HCT116 (cell line): ENCODE results near the gene PNLIPRP3. TPM values are rescaled to one million over a fixed set of nuclear protein-coding genes. Genes with fewer than 3 reads are reported as not detected.

Source experiments
- ATAC-seq: fragments of 200-7000 bp; cut with Tn5 transposase; 2 replicates; pipeline ENCODE4 v1.9.1; 2020; ENCODE audit warnings: mild to moderate bottlenecking, moderate library complexity
- BruUV-seq: library from RNA; stranded (reverse); fragments of 400-500 nt; replicated peaks from 2 replicates; lab custom pipeline; 2021; lab: Mats Ljungman, UMichigan
- CTCF ChIA-PET: fragments of 300-600 bp; sonication (Branson Sonifier 250); formaldehyde crosslinking; loops from one replicate; lab custom pipeline; 2021; ENCODE audit warnings: antibody characterized with exemption; lab: Charles Lee
- POLR2A ChIA-PET: fragments of 300-600, 350-600 bp; sonication (Branson Sonifier 250); formaldehyde crosslinking; loops from one replicate; lab custom pipeline; 2021; ENCODE audit warnings: antibody characterized with exemption; lab: Charles Lee
- RAD21 ChIA-PET, 2 experiments: fragments of 300-600 bp; sonication (Branson Sonifier 250); formaldehyde crosslinking; loops; one replicate each; lab custom pipeline; 2023; ENCODE audit warnings: low total read pairs in 2 of 2; ENCODE audit not compliant: uncharacterized antibody in 2 of 2, unreplicated experiment in 2 of 2, low non-redundant PET in 1 of 2; lab: Charles Lee
- DNase-seq: peaks from one replicate; pipeline ENCODE4 v3.0.0-alpha.2; 2010; ENCODE audit warnings: low read depth, low spot score
- H2AFZ ChIP-seq: fragments of 200-600 bp; shearing (Covaris generic), sonication (generic); 2 replicates; pipeline ENCODE4 v1.6.1; 2017; ENCODE audit warnings: low read depth, mixed run types, mixed read lengths, antibody characterized with exemption, low read length; ENCODE audit not compliant: poor library complexity, severe bottlenecking
- H3K27ac ChIP-seq: 2 replicates; pipeline ENCODE4 v1.5.1; 2012; ENCODE audit warnings: low read depth, low read length
- H3K27me3 ChIP-seq: fragments of 200-600 bp; sonication (generic); 2 replicates; pipeline ENCODE4 v1.6.1; 2016; ENCODE audit warnings: mixed run types, low read length, mixed read lengths; ENCODE audit not compliant: insufficient read depth
- H3K36me3 ChIP-seq, 2 experiments: fragments of 200-500 bp in 1 of 2; fragments of 200-600 bp in 1 of 2; sonication (Bioruptor generic) in 1 of 2; sonication (generic) in 1 of 2; 2 replicates each; pipeline versions ENCODE4 v1.5.1 to v1.6.1; 2014 to 2016; ENCODE audit warnings: low read length in 2 of 2, inconsistent platforms in 1 of 2, mixed read lengths in 1 of 2, mixed run types in 1 of 2; ENCODE audit not compliant: insufficient read depth in 2 of 2, control insufficient read depth in 1 of 2
- H3K4me1 ChIP-seq, 2 experiments: fragments of 200-600 bp in 1 of 2; sonication (generic) in 1 of 2; 2 replicates each; pipeline versions ENCODE4 v1.5.1 to v1.6.1; 2012 to 2017; ENCODE audit warnings: low read length in 2 of 2, inconsistent platforms in 1 of 2, mild to moderate bottlenecking in 1 of 2, mixed read lengths in 1 of 2, mixed run types in 1 of 2, moderate library complexity in 1 of 2; ENCODE audit not compliant: insufficient read depth in 2 of 2, control insufficient read depth in 1 of 2
- H3K4me2 ChIP-seq: fragments of 200-600 bp; sonication (generic); 2 replicates; pipeline ENCODE4 v1.6.1; 2017; ENCODE audit warnings: mixed run types, low read length, mixed read lengths
- H3K4me3 ChIP-seq, 2 experiments: fragments of 200-600 bp in 1 of 2; sonication (generic) in 1 of 2; replicated peaks in 1 of 2; 2 replicates each; pipeline ENCODE4 v1.5.1; 2011 to 2016; ENCODE audit warnings: low read length in 2 of 2, control low read depth in 1 of 2, low read depth in 1 of 2, mild to moderate bottlenecking in 1 of 2, mixed read lengths in 1 of 2, mixed run types in 1 of 2
- H3K79me2 ChIP-seq: fragments of 200-600 bp; sonication (generic); 2 replicates; pipeline ENCODE4 v1.6.1; 2017; ENCODE audit warnings: mild to moderate bottlenecking, mixed run types, low read length, moderate library complexity, mixed read lengths; ENCODE audit not compliant: insufficient read depth
- H3K9ac ChIP-seq: fragments of 200-600 bp; sonication (generic); 2 replicates; pipeline ENCODE4 v1.6.1; 2016; ENCODE audit warnings: low read length, mixed read lengths
- H3K9me2 ChIP-seq: fragments of 200-600 bp; sonication (generic), shearing (Covaris generic); 2 replicates; pipeline ENCODE4 v1.6.1; 2017; ENCODE audit warnings: mixed run types, mild to moderate bottlenecking, moderate library complexity; ENCODE audit not compliant: insufficient read depth
- H3K9me3 ChIP-seq, 2 experiments: fragments of 200-500 bp in 1 of 2; fragments of 200-600 bp in 1 of 2; sonication (Bioruptor generic) in 1 of 2; sonication (generic) in 1 of 2; 2 replicates each; pipeline ENCODE4 v1.6.1; 2014 to 2017; ENCODE audit warnings: low read length in 2 of 2, mixed read lengths in 2 of 2, inconsistent platforms in 1 of 2, low read depth in 1 of 2, mild to moderate bottlenecking in 1 of 2, mixed run types in 1 of 2, moderate library complexity in 1 of 2; ENCODE audit not compliant: control insufficient read depth in 1 of 2, insufficient read depth in 1 of 2
- H4K20me1 ChIP-seq: fragments of 200-600 bp; sonication (generic), shearing (Covaris generic); 2 replicates; pipeline ENCODE4 v1.6.1; 2017; ENCODE audit warnings: mixed run types, mild to moderate bottlenecking, moderate library complexity; ENCODE audit not compliant: insufficient read depth
- CBX3 ChIP-seq: IDR thresholded peaks from 2 replicates; pipeline ENCODE4 v1.6.1; 2012; ENCODE audit warnings: low read depth
- CEBPB ChIP-seq: IDR thresholded peaks from 2 replicates; pipeline ENCODE4 v1.6.1; 2012; ENCODE audit warnings: low read depth
- CTCF ChIP-seq, 3 experiments: fragments of 200-600 bp in 1 of 3; sonication (generic) in 1 of 3; IDR thresholded peaks in 2 of 3; conservative IDR thresholded peaks in 1 of 3; 2 replicates each; pipeline ENCODE4 v1.5.1; 2012 to 2017; ENCODE audit warnings: low read depth in 2 of 3, low read length in 2 of 3, antibody characterized with exemption in 1 of 3, borderline replicate concordance in 1 of 3, control low read depth in 1 of 3, mild to moderate bottlenecking in 1 of 3, mixed read lengths in 1 of 3, mixed run types in 1 of 3, moderate library complexity in 1 of 3; ENCODE audit not compliant: insufficient read depth in 1 of 3
- EZH2phosphoT487 ChIP-seq: fragments of 200-600 bp; IDR thresholded peaks from 2 replicates; pipeline ENCODE4 v1.6.1; 2018; ENCODE audit warnings: antibody characterized with exemption, borderline replicate concordance
- MAX ChIP-seq: IDR thresholded peaks from 2 replicates; pipeline ENCODE4 v1.6.1; 2012
- POLR2AphosphoS5 ChIP-seq: IDR thresholded peaks from 2 replicates; pipeline ENCODE4 v1.6.1; 2011; ENCODE audit warnings: mild to moderate bottlenecking, low read depth, low read length, moderate library complexity
- RAD21 ChIP-seq: IDR thresholded peaks from 2 replicates; pipeline ENCODE4 v1.6.1; 2012; ENCODE audit warnings: low read depth, mild to moderate bottlenecking
- SIN3A ChIP-seq: IDR thresholded peaks from 2 replicates; pipeline ENCODE4 v1.6.1; 2012; ENCODE audit warnings: low read depth
- SRF ChIP-seq: IDR thresholded peaks from 2 replicates; pipeline ENCODE4 v1.6.1; 2012; ENCODE audit warnings: low read depth
- TCF7L2 ChIP-seq: IDR thresholded peaks from 2 replicates; pipeline ENCODE4 v1.7.0; 2011; ENCODE audit warnings: borderline replicate concordance, inconsistent platforms; ENCODE audit not compliant: insufficient read depth, insufficient read length; ENCODE audit errors: extremely low read depth
- intact Hi-C: fragments of 100-400 bp; cut with micrococcal nuclease; formaldehyde crosslinking; loops from 2 replicates; pipeline ENCODE4 v1.10.0; 2022
- total RNA-seq: library from RNA; stranded (reverse); gene quantifications from one replicate; pipeline ENCODE4 v1.2.1, GENCODE V29; 2021; ENCODE audit not compliant: unreplicated experiment

PNLIPRP3 gene
- total RNA-seq, 1 experiment from 2014 or later = not detected

GRCh38 chr10:116504786-116505185 lies 77.1 kb downstream of the PNLIPRP3 start (continued):
- TF ChIP-seq TCF7L2 = no peak
- no peak for TF ChIP-seq SIN3A
- TF ChIP-seq EZH2phosphoT487 = no peak
- no peak for TF ChIP-seq RAD21
- TF ChIP-seq CEBPB = no peak
- TF ChIP-seq MAX = no peak
- no peak for TF ChIP-seq CBX3
- no peak for TF ChIP-seq SRF
- TF ChIP-seq POLR2AphosphoS5 = no peak

- H3K4me2 ChIP-seq = no peak overlapping the region
- H3K9me3 ChIP-seq = no peaks in the 10 kb centered on the region
- H3K9me2 ChIP-seq = no peaks in the 10 kb centered on the region
- H3K4me3 ChIP-seq = no peak overlapping the region
- BruUV-seq = no TSS peak
- H3K79me2 ChIP-seq = no peaks in the 10 kb centered on the region
- ChIA-PET CTCF (interaction anchor here (1.4 to 2.6 kb wide), 3 partner anchors 11 to 47 kb away, joined by 3 to 14 read pairs (median 5); no protein-coding TSS in a partner anchor), RAD21 (no interaction called here), POLR2A (no interaction called here)
- no peaks in the 10 kb centered on the region for H4K20me1 ChIP-seq
- no peak overlapping the region for H3K27ac ChIP-seq
- TF ChIP-seq MAX (no peak), CTCF (IDR thresholded peaks at IDR 0.05 in 2 of 3, conservative IDR thresholded peaks at IDR 0.05 in 1 of 3; ENCODE audit: borderline replicate concordance in 1 of 3, insufficient read depth in 1 of 3, low read depth in 2 of 3, low read length in 2 of 3) (0 out of 6 replicates have a peak, but pooled peaks of 1 of the 3 experiments have one; percentile 16)
- H2AFZ ChIP-seq = no peak overlapping the region
- DNase-seq = no peak
- H3K4me1 ChIP-seq = no peaks in the 10 kb centered on the region
- intact Hi-C loops = no loop called here
- H3K9ac ChIP-seq = no peak overlapping the region
- H3K27me3 ChIP-seq = peaks cover 13% of the 10 kb centered on the region; the same call in 1 of the 2 replicates
- no peak for ATAC-seq
- no peaks in the 10 kb centered on the region for H3K36me3 ChIP-seq
These were observed 82.9 kb downstream of the PNLIPRP3 start for GRCh38 chr10:116510565-116510964.
